Superior temporal gyrus (tissue), 1 donor: ENCODE data around the gene MBLAC1.

Experiments
- DNase-seq: peaks from one replicate; pipeline ENCODE4 v3.0.0-alpha.2; 2016; ENCODE audit errors: extremely low spot score

MBLAC1 gene

GRCh38 chr7:100095704-100096103, 31.1 kb upstream of the MBLAC1 start:
- no peak for DNase-seq

GRCh38 chr7:100098913-100099312, 27.9 kb upstream of the MBLAC1 start:
- DNase-seq = no peak

GRCh38 chr7:100099452-100099851, 27.3 kb upstream of the MBLAC1 start:
- DNase-seq = no peak

DNA sequence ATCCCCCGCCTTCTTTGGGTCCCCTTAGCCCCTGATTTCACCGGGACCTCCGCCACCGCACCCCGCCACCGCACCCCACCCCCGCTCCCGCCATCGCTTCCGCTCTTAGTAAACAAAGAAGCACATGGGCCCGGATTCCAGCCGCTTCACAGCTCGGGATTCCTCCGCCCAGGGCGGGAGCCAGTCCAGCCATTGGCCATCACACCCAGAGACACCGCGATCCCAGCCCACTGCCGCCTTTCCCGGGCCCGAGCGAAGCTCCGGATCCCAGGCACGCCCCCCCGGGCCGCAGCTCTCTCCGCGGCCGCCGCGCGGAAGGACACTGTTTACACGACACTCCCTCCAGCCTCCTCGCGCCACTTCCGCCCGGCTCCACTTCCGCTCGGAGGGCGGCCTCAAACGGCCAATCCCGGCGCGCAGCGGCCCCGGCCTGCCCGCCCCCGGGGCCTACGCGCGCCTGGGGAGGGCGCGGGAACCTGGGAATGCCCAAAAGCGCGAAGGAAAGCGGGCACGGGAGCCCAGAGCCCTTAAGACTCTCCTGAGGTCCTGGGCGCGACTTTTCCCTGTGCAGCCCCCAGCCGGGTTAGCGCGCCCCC, 26.2 kb upstream of the MBLAC1 start:
- peak; percentile 90 for DNase-seq

DNA sequence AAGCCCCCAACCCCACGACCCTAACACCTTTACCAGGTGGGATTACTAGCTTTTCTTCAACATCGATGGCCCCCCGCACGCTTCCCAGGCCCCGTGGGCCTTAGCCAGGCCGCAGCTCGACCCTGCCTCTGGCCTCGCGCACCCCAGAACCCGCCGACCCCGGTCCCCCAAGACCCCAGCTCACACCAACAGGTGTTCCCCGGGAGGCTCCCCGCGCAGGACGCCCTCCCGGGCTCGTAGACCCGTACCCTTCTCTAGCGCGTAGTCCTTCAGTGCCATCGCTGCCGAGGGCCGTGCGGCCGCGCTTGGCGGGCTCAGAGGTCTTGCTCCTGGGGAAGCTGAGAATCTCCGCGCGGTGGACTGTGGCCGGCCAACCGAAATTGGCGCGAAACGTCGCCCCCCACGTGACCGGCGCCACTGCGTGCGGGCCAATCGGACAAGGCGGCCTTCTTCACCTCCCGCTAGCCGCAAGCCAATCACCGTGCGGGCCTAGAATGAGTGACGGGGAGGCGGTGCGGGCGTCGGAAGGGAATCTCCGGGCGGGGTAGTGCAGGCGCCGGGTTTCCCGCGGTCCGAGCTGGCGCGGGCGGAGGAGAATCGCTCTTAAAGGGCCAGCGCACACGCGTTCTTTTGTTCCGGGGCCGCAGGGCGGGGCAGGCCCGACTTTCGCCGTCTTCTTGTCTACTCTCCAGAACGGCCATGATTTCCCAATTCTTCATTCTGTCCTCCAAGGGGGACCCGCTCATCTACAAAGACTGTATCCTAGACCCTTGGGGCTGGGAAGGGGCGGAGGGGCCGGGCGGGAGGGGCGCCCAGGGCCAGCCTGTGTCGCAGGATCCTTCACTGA, 25.5 kb upstream of the MBLAC1 start, which contains the start of the genes AP4M1 and MCM7:
AP4M1 (plus strand) TSS at position 628 of the 847 bp plus-strand sequence; CDS start at position 700, 72 bp downstream.
MCM7 (minus strand) TSS at position 382 of the 847 bp plus-strand sequence; CDS start at position 279, 103 bp downstream.
- peak; percentile 99 for DNase-seq

- no peak for DNase-seq
Measured at GRCh38 chr7:100102950-100103840, 23.6 kb upstream of the MBLAC1 start.

- DNase-seq = no peak
Measured at GRCh38 chr7:100105534-100105933, 21.2 kb upstream of the MBLAC1 start.

GRCh38 chr7:100106633-100107032, 20.1 kb upstream of the MBLAC1 start:
- DNase-seq = no peak

GRCh38 chr7:100107125-100107737, 19.5 kb upstream of the MBLAC1 start:
- DNase-seq = no peak

- no peak for DNase-seq
Measured at GRCh38 chr7:100107890-100108289, 18.9 kb upstream of the MBLAC1 start.

GRCh38 chr7:100109521-100110163, 17.1 kb upstream of the MBLAC1 start:
- DNase-seq = no peak

DNA sequence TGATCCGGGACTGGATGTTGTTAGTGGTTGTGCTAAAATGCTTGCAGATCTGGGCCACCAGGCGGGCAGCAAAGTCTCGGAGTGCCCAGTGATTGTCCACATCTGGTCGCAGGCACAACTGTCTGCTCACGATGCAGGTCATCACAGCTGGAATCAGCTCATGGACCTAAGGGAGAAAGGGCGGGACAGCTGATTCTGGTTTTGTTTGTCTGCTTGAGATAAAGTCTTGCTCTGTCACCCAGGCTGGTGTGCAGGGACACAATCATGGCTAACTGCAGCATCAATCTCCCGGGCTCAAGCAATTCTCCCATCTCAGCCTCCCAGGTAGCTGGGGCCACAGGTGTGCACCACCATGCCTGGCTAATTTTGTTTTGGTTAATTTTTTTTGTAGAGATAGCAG, 15.6 kb upstream of the MBLAC1 start:
- DNase-seq = no peak

- DNase-seq = no peak
Measured at GRCh38 chr7:100111914-100112313, 14.9 kb upstream of the MBLAC1 start.

- DNase-seq = no peak
Measured at GRCh38 chr7:100115026-100115425, 11.7 kb upstream of the MBLAC1 start.

GRCh38 chr7:100118388-100119071, 8.2 kb upstream of the MBLAC1 start:
- DNase-seq = no peak

- peak; percentile 99 for DNase-seq
Measured at GRCh38 chr7:100119072-100119969, 7.4 kb upstream of the MBLAC1 start, which contains the start of the genes CNPY4 and TAF6. Gene CNPY4 (plus strand): TSS chr7:100119634. CDS start chr7:100119745, 111 bp downstream. Gene TAF6 (minus strand): TSS chr7:100119358. CDS start chr7:100114209, 5,149 bp downstream.

DNA sequence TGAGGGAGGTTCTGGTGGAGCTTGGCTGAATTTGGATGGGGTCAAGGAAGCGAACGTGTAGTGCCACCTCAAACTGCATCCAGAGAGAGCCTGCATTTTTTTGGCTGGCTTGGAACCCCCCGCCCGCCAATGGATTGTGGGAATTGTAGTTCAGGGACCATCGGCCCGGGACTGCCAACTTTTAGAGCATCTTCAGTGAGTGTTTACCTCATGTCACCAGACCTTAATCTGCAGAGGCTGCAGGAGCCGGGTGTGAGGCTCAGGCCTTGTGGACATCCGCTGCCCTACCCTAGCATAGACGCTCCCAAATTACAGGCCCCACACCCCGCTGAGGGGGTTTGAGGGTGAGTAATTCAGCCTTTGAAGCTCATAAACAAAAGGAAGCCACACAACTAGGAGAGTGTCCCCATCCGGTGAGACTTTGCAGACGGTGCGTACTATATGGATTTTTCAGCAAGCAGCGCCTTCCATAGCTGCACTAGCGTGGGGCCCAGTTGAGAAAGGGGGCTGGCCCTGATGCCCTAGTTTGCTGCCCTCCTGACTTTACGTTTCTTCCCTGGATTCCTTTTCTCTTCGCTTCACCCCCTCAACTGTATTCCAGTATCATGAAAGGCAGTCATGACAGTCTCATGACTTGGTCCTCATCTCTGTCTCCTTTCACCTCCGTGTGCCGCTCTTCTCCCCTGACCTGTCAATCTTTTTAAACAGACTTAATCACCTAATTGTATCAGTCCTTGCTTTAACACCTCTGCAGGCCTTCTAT, 6.6 kb upstream of the MBLAC1 start:
- DNase-seq = peak; percentile 87

DNA sequence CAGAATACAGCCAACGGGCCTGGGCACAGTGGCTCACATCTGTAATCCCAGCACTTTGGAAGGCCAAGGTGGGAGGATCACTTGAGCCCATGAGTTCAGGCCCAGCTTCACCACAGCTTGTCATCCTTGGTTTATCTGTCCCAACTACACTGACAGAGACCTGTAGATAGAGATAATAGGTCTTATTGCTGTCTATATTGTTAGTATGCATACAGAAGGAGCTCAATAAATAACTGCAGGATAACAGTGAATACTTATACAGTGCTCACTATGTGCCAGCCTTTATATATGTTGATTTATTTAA, 6.1 kb upstream of the MBLAC1 start:
- DNase-seq = no peak

DNA sequence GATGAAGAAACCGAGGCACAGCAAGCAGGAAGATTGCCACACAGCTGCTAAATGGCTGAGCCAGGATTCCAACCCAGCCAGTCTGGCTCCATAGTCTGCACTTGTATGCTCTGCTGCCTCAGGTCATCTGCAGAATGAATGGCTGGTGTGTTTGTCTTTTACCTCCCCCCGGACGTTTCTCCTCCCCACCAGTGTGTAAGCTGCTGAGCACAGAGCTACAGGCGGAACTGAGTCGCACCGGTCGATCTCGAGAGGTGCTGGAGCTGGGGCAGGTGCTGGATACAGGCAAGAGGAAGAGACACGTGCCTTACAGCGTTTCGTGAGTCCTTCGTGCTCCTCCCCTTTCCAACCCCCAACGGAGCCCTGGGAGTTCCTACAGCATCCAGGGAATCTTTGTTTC, 4.7 kb upstream of the MBLAC1 start:
- DNase-seq = no peak
